A673 (cell line): ENCODE measurements around the gene LDB3. TPM values are rescaled to one million over a fixed set of nuclear protein-coding genes. Genes with fewer than 3 reads are reported as not detected.

Experiments used
- BruUV-seq: library from RNA; stranded (reverse); fragments of 400-500 nt; replicated peaks from 2 replicates; lab custom pipeline; 2021; lab: Mats Ljungman, UMichigan
- CTCF ChIA-PET: fragments of 300-600 bp; sonication (Branson Sonifier 250); formaldehyde crosslinking; loops from one replicate; lab custom pipeline; 2022; ENCODE audit warnings: antibody characterized with exemption; lab: Charles Lee
- POLR2A ChIA-PET: fragments of 300-600 bp; sonication (Branson Sonifier 250); formaldehyde crosslinking; loops from one replicate; lab custom pipeline; 2022; ENCODE audit warnings: antibody characterized with exemption; ENCODE audit not compliant: low non-redundant PET; lab: Charles Lee
- DNase-seq: peaks from one replicate; pipeline ENCODE4 v3.0.0-alpha.2; 2015; ENCODE audit warnings: low spot score
- H3K27ac ChIP-seq: fragments of 200-600 bp; sonication (generic); 2 replicates; pipeline ENCODE4 v1.5.1; 2016; ENCODE audit warnings: mixed run types, low read depth, mild to moderate bottlenecking, mixed read lengths, antibody characterized with exemption, low read length; ENCODE audit not compliant: poor library complexity, severe bottlenecking
- H3K27me3 ChIP-seq: fragments of 200-600 bp; sonication (generic); replicated peaks from 2 replicates; pipeline ENCODE4 v1.6.1; 2017; ENCODE audit warnings: mixed run types, low read depth, mild to moderate bottlenecking, mixed read lengths, antibody characterized with exemption, low read length; ENCODE audit not compliant: insufficient read depth, poor library complexity
- H3K36me3 ChIP-seq: fragments of 200-600 bp; sonication (generic); 2 replicates; pipeline ENCODE4 v1.6.1; 2016; ENCODE audit warnings: mixed run types, mild to moderate bottlenecking, mixed read lengths, antibody characterized with exemption, low read length; ENCODE audit not compliant: insufficient read depth, poor library complexity, severe bottlenecking
- H3K4me1 ChIP-seq: fragments of 200-600 bp; sonication (generic); 2 replicates; pipeline ENCODE4 v1.6.1; 2017; ENCODE audit warnings: mixed run types, mild to moderate bottlenecking, mixed read lengths, antibody characterized with exemption, low read length; ENCODE audit not compliant: insufficient read depth, poor library complexity, severe bottlenecking
- H3K4me3 ChIP-seq: fragments of 200-600 bp; sonication (generic); 2 replicates; pipeline ENCODE4 v1.5.1; 2016; ENCODE audit warnings: low read depth, mixed run types, mild to moderate bottlenecking, mixed read lengths, low read length; ENCODE audit not compliant: poor library complexity, severe bottlenecking
- H3K9me3 ChIP-seq: fragments of 200-600 bp; sonication (generic); 2 replicates; pipeline ENCODE4 v1.6.1; 2016; ENCODE audit warnings: mixed run types, low read depth, mild to moderate bottlenecking, mixed read lengths, antibody characterized with exemption, low read length; ENCODE audit not compliant: poor library complexity, severe bottlenecking
- CTCF ChIP-seq: fragments of 300-800, 200-600 bp; sonication (generic); conservative IDR thresholded peaks from 2 replicates; pipeline ENCODE4 v1.5.1; 2017; ENCODE audit warnings: low read depth, mild to moderate bottlenecking, antibody characterized with exemption, low read length, moderate library complexity, mixed read lengths
- EZH2 ChIP-seq: fragments of 200-600 bp; sonication (generic); IDR thresholded peaks from 2 replicates; pipeline ENCODE4 v1.6.1; 2017; ENCODE audit warnings: borderline replicate concordance, low read depth, mild to moderate bottlenecking, mixed read lengths, antibody characterized with exemption, low read length; ENCODE audit not compliant: poor library complexity, severe bottlenecking
- intact Hi-C: fragments of 100-400 bp; cut with micrococcal nuclease; formaldehyde crosslinking; loops from one replicate; pipeline ENCODE4 v1.10.0; 2022; ENCODE audit not compliant: unreplicated experiment
- total RNA-seq: library from RNA; stranded (reverse); gene quantifications from 2 replicates; pipeline ENCODE4 v1.2.3, GENCODE V29; 2021

LDB3 gene
- total RNA-seq, 1 experiment from 2014 or later, result 0.34 TPM

DNA sequence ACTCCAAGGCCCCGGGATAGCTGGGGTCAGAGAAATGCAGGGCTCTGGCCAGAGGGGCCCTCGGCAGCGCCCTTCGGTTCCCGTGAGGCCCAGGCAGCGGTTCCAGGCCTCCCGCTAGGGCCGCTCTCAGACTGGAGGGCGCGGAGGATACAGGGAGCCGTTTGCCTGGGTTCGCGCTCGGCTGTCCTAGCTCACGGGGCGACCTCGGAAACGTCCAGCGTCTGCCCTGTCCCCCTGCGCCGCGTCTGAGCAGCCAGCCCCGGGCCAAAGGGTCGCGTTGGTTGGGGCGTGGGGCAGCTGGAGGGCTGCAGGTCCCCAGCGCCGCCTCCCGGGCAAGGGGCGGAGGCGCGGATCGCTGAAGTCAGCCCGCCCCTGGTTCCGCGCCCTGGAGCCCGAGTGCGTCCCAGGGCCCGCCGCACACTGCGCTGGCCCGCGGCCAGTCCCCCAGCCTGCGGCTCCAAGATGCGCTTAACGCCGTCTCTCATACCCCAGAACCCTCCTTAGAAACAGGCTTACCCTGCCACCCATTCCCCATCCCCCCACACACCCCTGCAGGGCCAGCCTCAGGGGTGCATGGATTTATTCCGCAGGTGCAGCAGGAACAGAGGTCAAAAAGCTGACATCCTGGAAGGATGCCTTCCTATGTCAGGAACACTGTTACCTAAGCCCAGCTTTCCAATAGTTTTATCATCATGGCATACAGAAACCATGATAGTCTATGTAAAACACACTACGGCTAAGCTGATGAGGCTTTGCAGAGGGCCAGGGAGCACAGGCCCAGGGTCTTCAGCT, 36.1 kb upstream of the LDB3 start:
- BruUV-seq, result no TSS peak
- ChIA-PET POLR2A (no interaction called here), CTCF (no interaction called here)
- Histone ChIP-seq H3K27me3 (peaks cover 10% of the 10 kb centered on the region), H3K9me3 (no peaks in the 10 kb centered on the region), H3K36me3 (no peaks in the 10 kb centered on the region), H3K27ac (no peak overlapping the region), H3K4me1 (peaks cover 6% of the 10 kb centered on the region), H3K4me3 (peak overlapping the region; percentile 25)
- DNase-seq, result no peak
- TF ChIP-seq EZH2, result no peak
- TF ChIP-seq CTCF, result 0 out of 2 replicates have a peak, but pooled peaks have one; percentile 11
- intact Hi-C loops, result no loop called here

DNA sequence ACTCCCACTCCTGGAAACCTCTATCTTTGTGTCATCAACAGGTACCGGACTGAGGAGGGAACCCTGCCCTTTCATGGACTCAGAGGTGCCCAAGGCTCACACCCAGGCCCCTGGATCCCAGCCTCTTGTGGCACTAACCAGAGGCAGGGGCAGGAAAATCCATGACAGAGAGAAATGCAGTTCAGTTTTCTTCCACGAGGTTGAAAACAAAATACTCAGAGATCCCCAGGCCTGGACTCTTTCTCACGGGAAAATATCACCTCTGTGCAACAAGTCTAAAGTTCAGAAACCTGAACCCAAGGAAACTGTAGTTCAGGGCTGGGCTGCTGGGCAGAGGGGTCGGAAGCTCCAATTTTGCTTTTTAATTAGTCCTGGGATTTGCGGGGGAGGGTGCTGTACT, 35.4 kb upstream of the LDB3 start:
- Histone ChIP-seq H3K36me3 (no peaks in the 10 kb centered on the region), H3K4me1 (peaks cover 6% of the 10 kb centered on the region), H3K9me3 (no peaks in the 10 kb centered on the region), H3K27me3 (peaks cover 10% of the 10 kb centered on the region), H3K27ac (no peak overlapping the region), H3K4me3 (no peak overlapping the region)
- ChIA-PET CTCF (no interaction called here), POLR2A (no interaction called here)
- intact Hi-C loops, result no loop called here
- no TSS peak for BruUV-seq
- no peak for DNase-seq
- no peak for TF ChIP-seq CTCF
- TF ChIP-seq EZH2, result no peak

DNA sequence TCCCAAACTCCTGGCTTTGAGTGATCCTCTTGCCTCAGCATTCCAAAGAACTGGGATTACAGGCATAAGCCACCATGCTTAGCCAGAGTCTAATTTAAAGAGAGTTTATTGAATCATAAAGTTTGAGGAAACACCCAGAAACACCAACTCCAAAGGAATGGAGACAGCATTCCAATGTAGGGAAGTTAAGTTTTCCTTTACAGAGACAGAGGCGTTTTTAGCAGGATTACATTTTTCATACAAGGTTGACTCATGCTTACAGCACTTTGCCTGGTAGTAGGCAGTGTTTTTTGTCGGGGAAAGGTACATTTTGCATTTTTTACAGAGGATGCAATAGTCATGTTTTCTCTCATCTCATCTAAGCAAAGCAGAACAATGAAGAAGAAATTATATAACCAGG, 32.9 kb upstream of the LDB3 start:
- ChIA-PET CTCF (no interaction called here), POLR2A (no interaction called here)
- TF ChIP-seq EZH2 (no peak), CTCF (no peak)
- Histone ChIP-seq H3K36me3 (no peaks in the 10 kb centered on the region), H3K4me1 (peaks cover 6% of the 10 kb centered on the region), H3K27me3 (peaks cover 10% of the 10 kb centered on the region), H3K9me3 (no peaks in the 10 kb centered on the region), H3K4me3 (no peak overlapping the region), H3K27ac (no peak overlapping the region)
- no TSS peak for BruUV-seq
- intact Hi-C loops, result no loop called here
- DNase-seq, result no peak
